ENCODE measurements around the gene USP21. TPM values are rescaled to one million over a fixed set of nuclear protein-coding genes. Genes with fewer than 3 reads are reported as not detected.
A peak's percentile ranks its signal among the peaks of the same experiment; 100 is the strongest.

The USP21 gene
- total RNA-seq, 1 experiment from 2014 or later, result 4.0 TPM

GRCh38 chr1:161198897-161199431 is 39.7 kb downstream of the USP21 start, which contains the start of gene ADAMTS4:
TSS of gene ADAMTS4 (minus strand) at chr1:161199054. CDS start at chr1:161198627, 427 bp downstream.
- in situ Hi-C loops (cut with HindIII; ENCODE audit: low pct_unique_long_range_greater_than_20kb, low sequenced_read_pairs), result no loop called here
- no peak for DNase-seq (ENCODE audit: low read depth, low spot score)

GRCh38 chr1:161199506-161200139 is 40.3 kb downstream of the USP21 start:
- DNase-seq (ENCODE audit: low read depth, low spot score), result no peak
- in situ Hi-C loops (cut with HindIII; ENCODE audit: low pct_unique_long_range_greater_than_20kb, low sequenced_read_pairs), result loop anchor here (25.0 kb wide), 1 partner anchor 188 kb away; no protein-coding TSS in a partner anchor

- no peak for DNase-seq (ENCODE audit: low read depth, low spot score)
- in situ Hi-C loops (cut with HindIII; ENCODE audit: low pct_unique_long_range_greater_than_20kb, low sequenced_read_pairs), result loop anchor here (25.0 kb wide), 1 partner anchor 187 kb away; no protein-coding TSS in a partner anchor
Observed at GRCh38 chr1:161200421-161200991, 41.2 kb downstream of the USP21 start.

- DNase-seq (ENCODE audit: low read depth, low spot score), result no peak
- in situ Hi-C loops (cut with HindIII; ENCODE audit: low pct_unique_long_range_greater_than_20kb, low sequenced_read_pairs), result loop anchor here (25.0 kb wide), 1 partner anchor 186 kb away; no protein-coding TSS in a partner anchor
Observed at GRCh38 chr1:161200992-161201835, 41.9 kb downstream of the USP21 start.

GRCh38 chr1:161201836-161202712 is 42.8 kb downstream of the USP21 start, which contains the start of gene NDUFS2:
TSS of gene NDUFS2 (plus strand) at chr1:161202367. CDS start at chr1:161202386, 19 bp downstream.
- peak; percentile 99 for DNase-seq (ENCODE audit: low read depth, low spot score)
- in situ Hi-C loops (cut with HindIII; ENCODE audit: low pct_unique_long_range_greater_than_20kb, low sequenced_read_pairs), result loop anchor here (25.0 kb wide), 1 partner anchor 185 kb away; no protein-coding TSS in a partner anchor

- in situ Hi-C loops (cut with HindIII; ENCODE audit: low pct_unique_long_range_greater_than_20kb, low sequenced_read_pairs), result loop anchor here (25.0 kb wide), 1 partner anchor 181 kb away; no protein-coding TSS in a partner anchor
Observed at GRCh38 chr1:161206411-161207140, 47.3 kb downstream of the USP21 start.

GRCh38 chr1:161207173-161207572 is 47.9 kb downstream of the USP21 start:
- DNase-seq (ENCODE audit: low read depth, low spot score), result no peak
- in situ Hi-C loops (cut with HindIII; ENCODE audit: low pct_unique_long_range_greater_than_20kb, low sequenced_read_pairs), result loop anchor here (25.0 kb wide), 1 partner anchor 180 kb away; no protein-coding TSS in a partner anchor

More at GRCh38 chr1:161206411-161207140, 47.3 kb downstream of the USP21 start:
- no peak for DNase-seq (ENCODE audit: low read depth, low spot score)

GRCh38 chr1:161209790-161210409 is 50.6 kb downstream of the USP21 start:
- DNase-seq (ENCODE audit: low read depth, low spot score), result peak; percentile 86
- in situ Hi-C loops (cut with HindIII; ENCODE audit: low pct_unique_long_range_greater_than_20kb, low sequenced_read_pairs), result loop anchor here (25.0 kb wide), 1 partner anchor 177 kb away; no protein-coding TSS in a partner anchor

GRCh38 chr1:161214369-161214768 is 55.1 kb downstream of the USP21 start:
- in situ Hi-C loops (cut with HindIII; ENCODE audit: low pct_unique_long_range_greater_than_20kb, low sequenced_read_pairs), result loop anchor here (25.0 kb wide), 1 partner anchor 173 kb away; no protein-coding TSS in a partner anchor
- DNase-seq (ENCODE audit: low read depth, low spot score), result no peak

GRCh38 chr1:161215076-161215475 is 55.8 kb downstream of the USP21 start, which contains the start of gene FCER1G:
TSS of gene FCER1G (plus strand) at chr1:161215295. CDS start at chr1:161215322, 27 bp downstream.
- in situ Hi-C loops (cut with HindIII; ENCODE audit: low pct_unique_long_range_greater_than_20kb, low sequenced_read_pairs), result loop anchor here (25.0 kb wide), 1 partner anchor 172 kb away; no protein-coding TSS in a partner anchor
- no peak for DNase-seq (ENCODE audit: low read depth, low spot score)

Small RNAs within 50 kb of the gene (small RNA-seq; reads per million reads assigned to genes)
- gene RF01225, result 0 reads per million in 2 experiments

Other genes with a start within 250 kb of the USP21 start
- 0.69 and 0.90 TPM in 2 replicates for gene ITLN2, start 204.7 kb upstream of the USP21 start, total RNA-seq (2014; rRNA removed; shearing (Covaris generic))
- gene F11R, start 138.3 kb upstream of the USP21 start, total RNA-seq (2014; rRNA removed; shearing (Covaris generic)), result 6.4 and 7.3 TPM in 2 replicates
- gene TSTD1, start 120.5 kb upstream of the USP21 start, total RNA-seq (2014; rRNA removed; shearing (Covaris generic)), result 0.98 and 1.8 TPM in 2 replicates
- 48.9 and 50.4 TPM in 2 replicates for gene USF1, start 113.5 kb upstream of the USP21 start, total RNA-seq (2014; rRNA removed; shearing (Covaris generic))
- not detected in 2 replicates for gene ARHGAP30, start 89.6 kb upstream of the USP21 start, total RNA-seq (2014; rRNA removed; shearing (Covaris generic))
- 0.11 and 0.21 TPM in 2 replicates for gene NECTIN4, start 69.9 kb upstream of the USP21 start, total RNA-seq (2014; rRNA removed; shearing (Covaris generic))
- not detected in 2 replicates for gene KLHDC9, start 61.1 kb upstream of the USP21 start, total RNA-seq (2014; rRNA removed; shearing (Covaris generic))
- gene PFDN2, start 41.5 kb upstream of the USP21 start, total RNA-seq (2014; rRNA removed; shearing (Covaris generic)), result 84.1 and 92.3 TPM in 2 replicates
- 23.5 and 27.2 TPM in 2 replicates for gene NIT1, start 41.4 kb upstream of the USP21 start, total RNA-seq (2014; rRNA removed; shearing (Covaris generic))
- gene DEDD, start 26.8 kb upstream of the USP21 start, total RNA-seq (2014; rRNA removed; shearing (Covaris generic)), result 18.8 and 22.8 TPM in 2 replicates
- 87.4 and 89.2 TPM in 2 replicates for gene UFC1, start 5.5 kb upstream of the USP21 start, total RNA-seq (2014; rRNA removed; shearing (Covaris generic))
- gene PPOX, start 6.9 kb downstream of the USP21 start, total RNA-seq (2014; rRNA removed; shearing (Covaris generic)), result 11.1 and 13.8 TPM in 2 replicates
- gene B4GALT3, start 18.0 kb downstream of the USP21 start, total RNA-seq (2014; rRNA removed; shearing (Covaris generic)), result 53.9 and 55.9 TPM in 2 replicates
- 0.03 TPM in 1 of 2 replicates, not detected in the other for gene ADAMTS4, start 39.6 kb downstream of the USP21 start, total RNA-seq (2014; rRNA removed; shearing (Covaris generic))
- 134 and 147 TPM in 2 replicates for gene NDUFS2, start 42.9 kb downstream of the USP21 start, total RNA-seq (2014; rRNA removed; shearing (Covaris generic))
- 2.6 TPM in 1 of 2 replicates, not detected in the other for gene FCER1G, start 55.8 kb downstream of the USP21 start, total RNA-seq (2014; rRNA removed; shearing (Covaris generic))
- not detected in 2 replicates for gene APOA2, start 64.1 kb downstream of the USP21 start, total RNA-seq (2014; rRNA removed; shearing (Covaris generic))
- 11.3 and 11.7 TPM in 2 replicates for gene TOMM40L, start 66.6 kb downstream of the USP21 start, total RNA-seq (2014; rRNA removed; shearing (Covaris generic))
- gene NR1I3, start 78.7 kb downstream of the USP21 start, total RNA-seq (2014; rRNA removed; shearing (Covaris generic)), result not detected in 2 replicates
- not detected in 2 replicates for gene PCP4L1, start 99.2 kb downstream of the USP21 start, total RNA-seq (2014; rRNA removed; shearing (Covaris generic))
- gene MPZ, start 150.5 kb downstream of the USP21 start, total RNA-seq (2014; rRNA removed; shearing (Covaris generic)), result 3.4 and 3.6 TPM in 2 replicates
- 36.6 and 53.0 TPM in 2 replicates for gene SDHC, start 154.9 kb downstream of the USP21 start, total RNA-seq (2014; rRNA removed; shearing (Covaris generic))
- gene CFAP126, start 208.4 kb downstream of the USP21 start, total RNA-seq (2014; rRNA removed; shearing (Covaris generic)), result not detected in 2 replicates

Data from SK-MEL-5 (cell line).